T-helper 2 cell treated with Interferon-gamma antibody and Interleukin-4, amounts not matched to agents 100 ng/mL and 5 ng/mL, for 36 hours (primary cell): ENCODE data around the gene SLC47A2. TPM values are rescaled to one million over a fixed set of nuclear protein-coding genes. Genes with fewer than 3 reads are reported as not detected.

Experiments used
- intact Hi-C: fragments of 100-400 bp; cut with micrococcal nuclease; formaldehyde crosslinking; loops from one replicate; pipeline ENCODE4 v1.15.1; 2023
- total RNA-seq: library from RNA; stranded (reverse); gene quantifications from 2 replicates; pipeline ENCODE4 v1.2.3, GENCODE V29; 2022

Gene SLC47A2
- total RNA-seq, 1 donor from 2014 or later = not detected

DNA sequence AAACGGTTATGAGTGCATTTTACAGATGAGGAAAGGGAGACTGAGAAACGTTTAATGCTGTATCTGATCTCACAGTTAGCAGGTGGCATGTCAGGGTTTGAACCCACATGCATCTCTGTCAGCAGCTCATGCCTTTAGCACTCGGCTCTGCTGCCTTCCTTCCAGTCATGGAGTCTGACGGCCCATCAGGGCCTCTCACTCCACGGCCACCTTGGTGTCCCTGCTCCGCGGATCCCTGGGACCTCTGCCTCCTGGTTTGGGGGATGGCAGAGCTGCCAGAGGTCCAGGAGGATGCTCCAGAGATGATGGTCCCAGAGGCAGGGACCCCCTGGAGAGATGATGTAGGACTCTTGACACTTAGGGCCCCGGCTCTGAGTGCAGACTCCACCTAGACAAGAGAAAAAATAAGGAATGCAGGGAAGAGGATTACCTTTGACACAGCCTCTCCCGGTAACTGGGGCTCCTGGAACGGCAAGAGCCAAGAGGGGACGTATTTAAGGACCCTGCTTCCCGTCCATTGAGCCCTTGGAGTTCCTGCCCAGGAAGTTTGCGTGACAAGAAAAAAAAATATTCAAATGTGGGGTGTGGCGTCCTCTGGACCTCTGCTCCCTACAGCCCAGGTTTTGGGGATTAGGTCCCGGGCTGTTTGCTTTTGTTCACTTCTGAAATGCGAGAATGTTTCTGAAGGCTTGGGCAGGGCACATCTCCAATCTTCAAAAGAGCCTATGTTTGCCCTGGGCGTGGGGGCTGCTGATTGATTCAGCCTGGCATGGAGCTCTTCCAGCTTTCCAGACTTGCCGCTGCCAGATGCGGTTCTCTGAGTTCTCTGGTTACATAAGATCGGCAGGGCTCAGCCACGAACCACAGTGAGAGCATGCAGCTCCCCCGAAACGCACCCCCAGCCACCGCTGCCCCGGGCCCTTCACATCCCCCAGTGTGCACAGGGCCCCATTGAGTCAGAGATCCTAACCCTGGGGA lies 31.7 kb upstream of the SLC47A2 start, which contains the start of gene ALDH3A1:
Gene ALDH3A1, minus strand, starts transcription at position 470 of the 978 bp plus-strand sequence. CDS start 3,169 bp downstream, outside the sequence.
- intact Hi-C loops = no loop called here

GRCh38 chr17:19747159-19747719 lies 30.9 kb upstream of the SLC47A2 start:
- intact Hi-C loops = no loop called here

- intact Hi-C loops = no loop called here
These were observed 30.1 kb upstream of the SLC47A2 start for GRCh38 chr17:19746517-19746916.

GRCh38 chr17:19744922-19745757 lies 28.8 kb upstream of the SLC47A2 start:
- intact Hi-C loops = no loop called here

DNA sequence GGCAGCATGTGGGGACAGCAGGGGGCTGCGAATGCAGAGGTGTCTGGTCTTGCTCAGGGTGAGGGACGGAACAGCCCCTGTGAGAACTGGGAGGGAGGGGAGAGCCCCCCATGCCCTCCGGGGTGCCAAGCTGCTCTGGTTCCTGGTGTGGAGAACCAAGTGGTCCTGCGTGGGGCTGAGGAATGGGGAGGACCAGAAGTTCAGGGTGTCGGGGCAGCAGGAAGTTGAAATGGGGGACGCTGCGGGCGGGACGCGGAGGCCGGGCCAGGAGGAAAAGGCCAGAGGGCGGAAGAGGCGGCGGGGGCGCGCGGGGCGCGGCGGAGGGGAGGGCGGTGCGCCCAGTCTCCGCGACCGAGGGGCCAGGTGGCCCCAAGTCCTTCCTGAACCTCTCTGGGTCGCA lies 28.1 kb upstream of the SLC47A2 start:
- intact Hi-C loops = no loop called here

GRCh38 chr17:19743101-19744100 lies 27.0 kb upstream of the SLC47A2 start:
- intact Hi-C loops = no loop called here

DNA sequence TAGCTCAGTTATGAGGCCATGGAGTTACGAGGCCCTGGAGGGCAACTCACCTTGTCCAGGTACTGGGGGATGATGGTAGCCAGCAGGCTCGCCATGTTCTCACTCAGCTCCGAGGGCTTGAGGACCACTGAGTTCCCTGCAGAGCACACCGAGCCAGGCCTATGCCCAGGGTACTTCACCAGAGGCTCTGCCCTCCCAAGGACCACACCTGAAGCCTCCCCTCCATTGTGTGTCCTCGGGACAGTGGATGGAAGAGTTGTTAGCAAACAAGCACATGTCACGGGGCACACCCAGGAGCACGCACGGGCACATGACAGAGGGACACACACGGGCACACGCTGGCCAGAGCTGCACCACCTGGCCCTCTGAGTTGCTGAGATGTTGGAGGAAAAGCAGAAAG lies 26.1 kb upstream of the SLC47A2 start:
- intact Hi-C loops = no loop called here

- intact Hi-C loops = no loop called here
These were observed 25.6 kb upstream of the SLC47A2 start for GRCh38 chr17:19741832-19742457.

DNA sequence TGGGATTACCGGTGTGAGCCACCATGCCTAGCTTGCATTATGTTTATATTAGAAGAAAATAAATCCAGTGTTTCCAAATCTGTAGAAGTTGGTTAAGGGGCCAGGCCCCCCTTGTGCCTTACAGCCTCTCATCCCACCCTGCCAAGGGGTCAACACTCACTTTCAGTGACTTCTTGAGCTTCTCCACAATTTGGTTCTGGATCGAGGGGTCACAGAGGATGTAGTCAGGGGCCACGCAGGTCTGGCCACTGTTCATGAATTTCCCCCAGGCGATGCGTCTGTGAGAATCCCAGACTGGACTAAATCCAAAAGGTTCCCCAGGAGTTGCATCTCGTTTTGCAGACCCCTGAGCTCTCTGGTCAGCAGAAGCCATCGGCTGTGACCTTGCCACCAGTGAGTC lies 24.5 kb upstream of the SLC47A2 start:
- intact Hi-C loops = no loop called here

GRCh38 chr17:19739241-19740201 lies 23.1 kb upstream of the SLC47A2 start:
- intact Hi-C loops = no loop called here

DNA sequence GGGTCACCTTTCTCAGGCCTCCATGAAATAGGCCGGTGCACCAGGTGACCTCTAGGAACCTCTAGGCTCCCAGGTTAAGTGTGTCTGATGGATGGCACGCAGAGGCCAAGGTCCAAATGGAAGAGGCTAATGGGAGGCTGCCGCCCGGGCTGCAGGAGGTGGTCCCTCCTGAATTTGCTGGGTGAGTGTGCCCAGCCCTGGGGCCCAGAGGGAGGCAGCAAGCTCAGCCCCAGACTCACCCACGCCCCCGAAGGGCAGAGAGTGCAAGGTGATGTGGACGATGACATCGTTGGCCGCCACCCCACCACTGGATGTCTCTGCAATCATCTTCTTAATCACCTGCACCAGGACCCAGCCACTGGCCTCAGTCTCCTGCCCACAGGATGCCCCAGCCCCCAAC lies 22.4 kb upstream of the SLC47A2 start:
- intact Hi-C loops = no loop called here

DNA sequence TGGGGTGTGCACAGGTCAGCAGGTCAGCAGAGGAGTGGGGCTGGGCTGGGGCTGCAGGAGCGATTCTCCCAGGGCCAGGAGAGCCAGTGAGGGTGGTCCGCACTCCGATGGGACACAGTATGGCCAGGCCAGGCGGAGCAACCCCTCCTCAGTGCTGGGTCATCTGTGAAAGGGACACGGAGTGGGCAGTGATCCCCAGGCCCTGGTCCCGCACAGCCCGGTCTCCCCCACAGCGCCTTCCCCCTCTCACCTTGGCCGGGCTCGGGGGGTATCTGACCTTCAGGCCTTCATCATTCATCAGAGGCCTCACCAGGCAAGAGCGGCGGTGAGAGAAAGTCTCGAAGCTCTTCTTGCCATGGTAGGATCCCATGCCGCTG lies 21.7 kb upstream of the SLC47A2 start:
- intact Hi-C loops = no loop called here

GRCh38 chr17:19737305-19738072 lies 21.1 kb upstream of the SLC47A2 start:
- intact Hi-C loops = no loop called here

- intact Hi-C loops = no loop called here
These were observed 19.7 kb upstream of the SLC47A2 start for GRCh38 chr17:19736071-19736470.

DNA sequence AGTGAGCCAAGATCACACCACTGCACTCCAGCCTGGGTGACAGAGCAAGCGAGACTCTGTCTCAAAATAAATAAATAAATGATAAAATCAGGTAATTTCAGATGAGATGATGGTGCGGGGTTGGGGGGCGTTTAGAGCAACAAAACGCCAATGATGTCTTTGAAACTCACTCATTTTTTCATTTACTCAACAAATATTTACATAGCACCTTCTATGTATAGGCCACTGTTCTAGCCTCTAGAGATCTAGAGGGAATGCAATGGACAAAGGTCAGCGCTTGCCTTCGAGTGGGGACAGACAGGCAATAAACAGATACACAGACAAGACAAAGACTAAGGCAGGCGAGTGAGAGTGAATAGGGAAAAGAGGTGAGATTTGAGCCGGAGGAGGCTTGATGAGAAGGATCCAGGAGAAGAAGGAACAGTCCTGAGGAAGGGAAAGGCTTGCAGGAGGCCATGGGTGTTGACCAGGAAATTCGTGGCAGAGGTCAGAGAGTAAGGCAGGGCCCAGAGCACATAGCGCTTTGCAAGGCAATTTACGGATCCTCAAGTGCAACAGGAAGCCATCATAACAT lies 17.7 kb upstream of the SLC47A2 start:
- intact Hi-C loops = no loop called here

- intact Hi-C loops = no loop called here
These were observed 15.2 kb upstream of the SLC47A2 start for GRCh38 chr17:19731626-19732025.

DNA sequence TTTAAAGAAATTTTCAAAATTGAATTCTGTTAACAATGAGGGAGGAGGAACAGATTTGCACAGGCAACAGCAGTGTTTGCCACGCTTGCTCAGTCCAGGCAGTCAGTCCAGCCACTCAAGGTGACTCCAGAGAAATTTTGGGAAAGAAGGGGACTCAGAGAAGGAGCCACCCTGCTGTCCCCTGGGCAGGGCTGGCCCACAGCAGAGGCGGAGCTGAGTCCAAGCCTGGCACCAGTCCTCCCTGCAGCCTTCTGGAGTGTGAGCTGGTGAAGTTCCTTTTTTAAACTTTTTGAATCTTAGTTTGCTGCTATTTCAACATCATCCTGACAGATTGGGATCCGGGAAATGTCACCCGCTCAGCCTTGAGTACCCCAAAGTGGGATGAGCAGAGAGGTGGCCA lies 14.5 kb upstream of the SLC47A2 start:
- intact Hi-C loops = no loop called here

GRCh38 chr17:19729900-19730299 lies 13.5 kb upstream of the SLC47A2 start:
- intact Hi-C loops = no loop called here
